CD4-positive, alpha-beta memory T cell (primary cell): ENCODE measurements around the gene PRKD1. TPM values are rescaled to one million over a fixed set of nuclear protein-coding genes. Genes with fewer than 3 reads are reported as not detected.
A peak's percentile ranks its signal among the peaks of the same experiment; 100 is the strongest.

Experiments
- CTCF ChIA-PET: fragments of 350-600 bp; sonication (Branson Sonifier 250); formaldehyde crosslinking; loops from one replicate; lab custom pipeline; 2021; ENCODE audit warnings: inconsistent platforms; ENCODE audit not compliant: partially characterized antibody; lab: Charles Lee
- POLR2A ChIA-PET: fragments of 350-600 bp; sonication (Branson Sonifier 250); formaldehyde crosslinking; loops from one replicate; lab custom pipeline; 2021; ENCODE audit not compliant: partially characterized antibody; lab: Charles Lee
- DNase-seq, 5 donors: peaks; one replicate each; pipeline versions ENCODE4 v3.0.0 to v3.0.0-alpha.2; 2020 to 2022; ENCODE audit warnings: mixed read lengths in 1 of 5
- H3K27ac ChIP-seq: one replicate; pipeline ENCODE4 v1.7.0; 2013; ENCODE audit warnings: low read depth, low read length
- H3K27me3 ChIP-seq: 2 replicates; pipeline ENCODE4 v1.7.0; 2013; ENCODE audit warnings: mild to moderate bottlenecking, low read length, moderate library complexity; ENCODE audit not compliant: insufficient read depth
- H3K36me3 ChIP-seq: 2 replicates; pipeline ENCODE4 v1.7.0; 2013; ENCODE audit warnings: mild to moderate bottlenecking, low read length, moderate library complexity; ENCODE audit not compliant: insufficient read depth
- H3K4me1 ChIP-seq: 2 replicates; pipeline ENCODE4 v1.7.0; 2013; ENCODE audit warnings: mild to moderate bottlenecking, low read length, moderate library complexity; ENCODE audit not compliant: insufficient read depth
- H3K4me3 ChIP-seq, 2 donors: one replicate each; pipeline ENCODE4 v1.7.0; 2013; ENCODE audit warnings: low read length in 2 of 2, mild to moderate bottlenecking in 1 of 2
- H3K9me3 ChIP-seq, 2 donors: one replicate each; pipeline ENCODE4 v1.7.0; 2013; ENCODE audit warnings: low read length in 2 of 2, control low read depth in 1 of 2; ENCODE audit not compliant: control insufficient read depth in 1 of 2
- H3K27ac Mint-ChIP-seq, 7 donors: one replicate each; pipeline ENCODE4 v1.8.0; 2020 to 2021; ENCODE audit warnings: mixed read lengths in 7 of 7, mild to moderate bottlenecking in 6 of 7, inconsistent platforms in 3 of 7, moderate library complexity in 3 of 7
- H3K27me3 Mint-ChIP-seq, 2 donors: one replicate each; pipeline ENCODE4 v1.8.0; 2020 to 2021; ENCODE audit warnings: mixed read lengths in 2 of 2
- H3K36me3 Mint-ChIP-seq, 2 donors: one replicate each; pipeline ENCODE4 v1.8.0; 2020 to 2021; ENCODE audit warnings: mixed read lengths in 2 of 2, inconsistent platforms in 1 of 2, mild to moderate bottlenecking in 1 of 2
- H3K4me1 Mint-ChIP-seq, 4 donors: one replicate each; pipeline ENCODE4 v1.8.0; 2020 to 2021; ENCODE audit warnings: mixed read lengths in 4 of 4, mild to moderate bottlenecking in 1 of 4
- H3K4me3 Mint-ChIP-seq, 8 donors: one replicate each; pipeline ENCODE4 v1.8.0; 2020 to 2021; ENCODE audit warnings: mixed read lengths in 8 of 8, mild to moderate bottlenecking in 7 of 8, moderate library complexity in 6 of 8, inconsistent platforms in 3 of 8
- H3K9me3 Mint-ChIP-seq, 8 donors: one replicate each; pipeline ENCODE4 v1.8.0; 2020 to 2021; ENCODE audit warnings: mixed read lengths in 8 of 8, mild to moderate bottlenecking in 5 of 8, inconsistent platforms in 3 of 8, moderate library complexity in 1 of 8
- intact Hi-C: fragments of 100-400 bp; cut with micrococcal nuclease; formaldehyde crosslinking; loops from one replicate; pipeline ENCODE4 v1.15.1; 2023
- polyA plus RNA-seq, 2 donors: library from polyadenylated mRNA; unstranded; fragments of 300-500 nt; fragmentation: Illumina TruSeq; gene quantifications; one replicate each; pipeline ENCODE4 v1.2.3, GENCODE V29; 2021
- total RNA-seq, 2 experiments: library from RNA; stranded (reverse); gene quantifications; one replicate each; pipeline ENCODE4 v1.2.3, GENCODE V29; 2021

The PRKD1 gene
- total and polyA plus RNA-seq, 4 experiments from 2014 or later = not detected

DNA sequence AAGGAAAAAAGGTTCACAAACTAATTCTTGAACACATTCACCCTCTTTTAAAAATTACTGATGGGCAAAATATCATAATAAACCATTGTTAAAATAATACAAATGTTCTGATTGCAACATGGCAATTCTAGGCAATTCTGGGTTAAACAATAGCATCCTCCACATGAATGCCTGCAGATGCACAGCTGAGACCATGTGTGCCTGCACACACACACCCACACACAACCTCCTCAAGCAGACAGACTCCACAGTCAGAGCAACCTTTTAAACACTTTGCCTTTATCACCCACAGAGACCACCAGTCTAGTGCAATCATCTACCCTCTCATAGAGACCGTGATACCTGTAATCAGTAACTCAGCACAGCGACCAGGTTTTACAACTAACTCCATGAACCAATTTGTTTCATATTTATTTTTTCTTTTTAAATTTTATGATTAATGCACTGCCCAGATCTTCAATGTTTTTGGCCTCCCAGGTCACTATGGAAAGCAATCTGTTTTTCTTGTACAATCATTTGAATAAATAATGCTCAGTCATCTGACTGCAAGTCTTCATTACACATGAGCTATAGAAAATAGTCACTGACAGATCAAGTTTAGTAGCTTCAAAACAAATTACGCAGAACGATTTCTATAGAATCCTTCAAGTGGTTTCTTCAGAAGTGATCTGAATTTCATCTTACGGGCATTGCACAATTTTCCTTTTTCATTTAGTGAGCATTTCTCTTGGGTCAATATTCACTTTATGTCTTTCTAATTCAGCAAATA lies 105.8 kb downstream of the PRKD1 start:
- no peaks in the 10 kb centered on the region for H3K4me1 ChIP-seq
- no peak overlapping the region for H3K4me3 ChIP-seq
- H3K9me3 Mint-ChIP-seq = peaks cover 0 to 6% (median 2%) of the 10 kb centered on the region in 8 donors
- H3K27ac ChIP-seq = no peak overlapping the region
- ChIA-PET CTCF (no interaction called here), POLR2A (no interaction called here)
- no peaks in the 10 kb centered on the region for H3K27me3 Mint-ChIP-seq
- H3K36me3 ChIP-seq = no peaks in the 10 kb centered on the region
- DNase-seq = no peak
- intact Hi-C loops = no loop called here
- no peak overlapping the region for H3K4me3 Mint-ChIP-seq
- H3K27me3 ChIP-seq = no peaks in the 10 kb centered on the region
- H3K27ac Mint-ChIP-seq = peak overlapping the region in 1 of 7 donors; percentile 26
- H3K4me1 Mint-ChIP-seq = no peaks in the 10 kb centered on the region
- no peaks in the 10 kb centered on the region for H3K9me3 ChIP-seq
- H3K36me3 Mint-ChIP-seq = no peaks in the 10 kb centered on the region

DNA sequence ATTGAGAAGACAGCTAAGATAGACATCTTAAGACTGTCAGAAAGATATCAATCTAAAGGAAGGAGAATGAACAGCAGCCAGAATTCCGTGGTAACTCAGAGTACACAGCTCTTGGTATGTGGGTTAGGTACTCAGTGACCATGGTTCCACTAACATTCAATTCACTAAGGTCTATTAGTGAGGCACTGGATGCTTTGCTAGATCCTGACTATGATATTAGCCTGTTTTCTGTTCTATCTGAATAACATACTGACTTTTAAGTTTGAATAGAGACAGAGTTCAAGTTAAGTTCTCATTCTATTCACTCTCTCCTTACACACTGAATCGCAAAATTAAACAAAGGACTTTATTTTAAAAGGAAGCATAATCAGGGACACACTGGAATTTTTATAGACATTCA lies 106.4 kb downstream of the PRKD1 start:
- no peaks in the 10 kb centered on the region for H3K36me3 ChIP-seq
- H3K9me3 ChIP-seq = no peaks in the 10 kb centered on the region
- H3K4me1 ChIP-seq = no peaks in the 10 kb centered on the region
- peaks cover 0 to 6% (median 2%) of the 10 kb centered on the region in 8 donors for H3K9me3 Mint-ChIP-seq
- ChIA-PET POLR2A (no interaction called here), CTCF (no interaction called here)
- intact Hi-C loops = no loop called here
- no peaks in the 10 kb centered on the region for H3K4me1 Mint-ChIP-seq
- H3K27me3 Mint-ChIP-seq = no peaks in the 10 kb centered on the region
- H3K27ac ChIP-seq = no peak overlapping the region
- no peaks in the 10 kb centered on the region for H3K27me3 ChIP-seq
- no peak overlapping the region for H3K4me3 Mint-ChIP-seq
- DNase-seq = no peak
- no peaks in the 10 kb centered on the region for H3K36me3 Mint-ChIP-seq
- no peak overlapping the region for H3K27ac Mint-ChIP-seq
- H3K4me3 ChIP-seq = no peak overlapping the region

DNA sequence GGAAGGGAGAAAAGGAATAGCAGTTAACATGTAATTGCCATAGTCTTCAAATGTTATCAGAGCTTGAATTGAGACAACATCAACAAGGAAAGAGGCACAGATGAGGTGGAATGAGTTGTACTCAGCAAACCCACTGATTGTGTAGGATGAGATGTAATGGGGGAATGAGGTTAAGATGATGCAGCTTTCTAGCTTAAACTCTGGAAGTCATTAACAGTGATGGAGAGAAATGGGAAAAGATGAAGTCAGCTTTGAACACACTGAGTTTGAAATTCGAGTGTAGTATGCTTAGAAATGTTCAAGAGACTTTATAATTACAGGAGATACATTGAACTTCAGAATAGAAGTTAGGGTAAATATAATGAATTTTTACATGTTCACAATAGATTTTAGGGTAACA lies 106.9 kb downstream of the PRKD1 start:
- no peaks in the 10 kb centered on the region for H3K9me3 ChIP-seq
- H3K4me1 Mint-ChIP-seq = no peaks in the 10 kb centered on the region
- no peak overlapping the region for H3K4me3 ChIP-seq
- ChIA-PET POLR2A (no interaction called here), CTCF (no interaction called here)
- no peak for DNase-seq
- H3K27ac ChIP-seq = no peak overlapping the region
- H3K36me3 ChIP-seq = no peaks in the 10 kb centered on the region
- H3K27me3 ChIP-seq = no peaks in the 10 kb centered on the region
- no peaks in the 10 kb centered on the region for H3K4me1 ChIP-seq
- H3K9me3 Mint-ChIP-seq = peaks cover 0 to 6% (median 2%) of the 10 kb centered on the region in 8 donors
- intact Hi-C loops = no loop called here
- H3K4me3 Mint-ChIP-seq = no peak overlapping the region
- H3K27me3 Mint-ChIP-seq = no peaks in the 10 kb centered on the region
- H3K27ac Mint-ChIP-seq = no peak overlapping the region
- no peaks in the 10 kb centered on the region for H3K36me3 Mint-ChIP-seq

DNA sequence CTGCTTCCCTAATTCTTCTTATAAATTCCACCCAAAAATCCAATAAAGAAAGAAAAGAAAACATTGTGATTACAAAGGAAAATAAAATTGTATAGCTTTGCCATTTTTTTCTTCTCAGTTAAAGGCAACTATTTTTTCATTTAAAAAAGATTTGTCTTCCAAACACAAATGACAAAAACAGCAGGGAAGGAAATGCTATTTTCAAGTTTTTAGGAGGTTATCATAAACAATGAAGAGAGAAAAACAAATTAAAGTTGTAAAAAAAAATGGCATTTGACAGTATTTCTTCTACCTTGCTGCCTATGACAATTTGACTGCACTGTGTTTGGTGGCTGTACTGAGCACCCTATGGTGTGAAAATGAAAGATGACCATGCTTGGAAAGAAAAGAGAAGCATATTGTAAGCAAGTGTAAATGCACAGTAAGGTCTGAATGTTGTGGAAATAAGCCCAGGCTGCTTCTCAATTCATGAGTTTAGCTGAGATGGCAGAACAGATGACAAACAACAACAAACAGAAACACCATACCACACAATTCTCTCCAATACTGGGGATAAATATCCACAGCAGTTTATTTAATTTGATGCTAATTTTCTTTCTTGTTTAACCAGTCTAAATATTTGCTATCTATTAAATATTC lies 109.8 kb downstream of the PRKD1 start:
- H3K9me3 ChIP-seq = no peaks in the 10 kb centered on the region
- CTCF ChIA-PET = no interaction called here
- no peak overlapping the region for H3K27ac ChIP-seq
- H3K4me1 ChIP-seq = no peaks in the 10 kb centered on the region
- H3K9me3 Mint-ChIP-seq = peaks cover 0 to 7% (median under 1%) of the 10 kb centered on the region in 8 donors
- no peaks in the 10 kb centered on the region for H3K27me3 ChIP-seq
- intact Hi-C loops = no loop called here
- H3K27ac Mint-ChIP-seq = no peak overlapping the region
- no peak overlapping the region for H3K4me3 ChIP-seq
- no peaks in the 10 kb centered on the region for H3K36me3 Mint-ChIP-seq
- POLR2A ChIA-PET = no interaction called here
- no peak for DNase-seq
- H3K36me3 ChIP-seq = no peaks in the 10 kb centered on the region
- no peaks in the 10 kb centered on the region for H3K4me1 Mint-ChIP-seq
- no peaks in the 10 kb centered on the region for H3K27me3 Mint-ChIP-seq
- no peak overlapping the region for H3K4me3 Mint-ChIP-seq

DNA sequence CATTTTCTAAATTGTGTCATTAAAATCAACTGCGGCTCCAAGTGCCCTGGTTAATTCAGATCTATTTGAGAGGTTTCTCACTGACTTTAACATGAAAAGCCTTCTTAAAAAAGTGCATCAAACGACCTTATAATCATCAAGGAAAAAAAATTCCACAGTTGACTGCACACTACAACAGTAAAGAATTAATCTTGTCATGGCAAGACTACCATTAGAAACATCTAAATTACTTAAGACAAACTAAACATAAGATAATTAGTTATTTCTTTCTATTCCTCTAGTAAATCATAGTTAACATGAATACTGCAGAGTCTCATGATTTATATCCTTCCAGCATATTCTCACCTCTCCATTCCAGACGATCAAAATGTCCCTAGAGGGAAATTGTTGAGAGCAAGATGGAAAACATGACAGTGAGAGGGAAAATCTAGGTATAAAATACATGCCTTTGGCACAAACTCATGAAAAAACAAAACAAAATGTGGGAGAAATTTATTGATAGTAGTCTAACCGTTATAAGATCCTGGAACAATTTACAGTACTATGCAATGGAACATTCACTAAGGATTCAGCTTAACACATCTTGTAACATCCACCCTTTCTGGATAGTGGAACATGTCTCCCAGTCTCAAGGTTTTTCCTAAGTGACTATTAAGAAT lies 112.5 kb downstream of the PRKD1 start:
- Mint-ChIP-seq H3K9me3 (peaks cover 0 to 10% (median 5%) of the 10 kb centered on the region in 8 donors), H3K27ac (no peak overlapping the region), H3K4me1 (no peaks in the 10 kb centered on the region), H3K36me3 (no peaks in the 10 kb centered on the region), H3K4me3 (no peak overlapping the region), H3K27me3 (no peaks in the 10 kb centered on the region)
- no peak for DNase-seq
- no peaks in the 10 kb centered on the region for H3K9me3 ChIP-seq
- H3K27ac ChIP-seq = no peak overlapping the region
- H3K27me3 ChIP-seq = no peaks in the 10 kb centered on the region
- no peaks in the 10 kb centered on the region for H3K4me1 ChIP-seq
- H3K36me3 ChIP-seq = no peaks in the 10 kb centered on the region
- intact Hi-C loops = no loop called here
- no peak overlapping the region for H3K4me3 ChIP-seq
- ChIA-PET CTCF (no interaction called here), POLR2A (no interaction called here)

DNA sequence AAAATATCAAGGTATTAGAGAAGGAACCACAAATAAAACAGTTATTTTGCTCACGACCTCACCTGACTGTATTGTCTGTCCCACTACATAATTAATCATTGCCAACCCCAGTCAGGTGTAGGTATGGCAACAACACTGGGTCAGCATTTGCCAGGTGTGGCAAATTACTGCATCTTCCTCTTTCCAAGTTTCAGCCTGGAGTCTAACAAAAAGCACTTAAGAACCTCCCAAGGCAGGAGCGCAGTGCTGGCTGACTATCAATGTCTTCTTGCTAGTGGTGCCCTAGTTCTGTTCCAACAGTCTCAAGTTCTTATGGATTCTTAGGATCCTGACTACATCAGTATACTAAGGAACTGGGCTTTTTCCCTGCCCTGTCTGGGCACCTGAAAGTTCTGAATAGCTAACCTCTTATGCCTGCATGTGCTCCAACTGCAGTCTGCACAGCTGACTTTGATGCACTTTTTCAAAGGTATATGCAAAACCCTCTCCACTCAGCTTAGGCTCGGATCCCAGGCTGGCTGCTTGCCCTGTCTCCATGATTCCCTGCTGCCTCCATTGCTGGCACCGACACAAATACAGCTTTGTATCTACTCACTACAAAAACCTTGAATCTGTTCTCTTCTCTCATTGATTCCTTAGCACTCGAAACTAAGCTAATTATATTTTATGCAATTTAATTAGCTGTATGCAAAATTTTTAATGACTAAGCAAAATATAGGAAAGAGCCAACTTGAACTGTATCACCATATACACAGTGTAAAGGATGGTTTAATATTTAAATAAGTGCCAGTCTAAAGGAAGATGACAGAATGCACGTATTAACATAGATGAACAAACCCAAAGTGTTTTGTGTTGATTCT lies 113.3 kb downstream of the PRKD1 start:
- Mint-ChIP-seq H3K27me3 (no peaks in the 10 kb centered on the region), H3K4me3 (no peak overlapping the region), H3K4me1 (no peaks in the 10 kb centered on the region), H3K36me3 (no peaks in the 10 kb centered on the region), H3K27ac (no peak overlapping the region), H3K9me3 (peaks cover 0 to 10% (median 6%) of the 10 kb centered on the region in 8 donors)
- H3K36me3 ChIP-seq = no peaks in the 10 kb centered on the region
- intact Hi-C loops = no loop called here
- no peaks in the 10 kb centered on the region for H3K9me3 ChIP-seq
- no peak for DNase-seq
- H3K27ac ChIP-seq = no peak overlapping the region
- ChIA-PET POLR2A (no interaction called here), CTCF (no interaction called here)
- no peak overlapping the region for H3K4me3 ChIP-seq
- no peaks in the 10 kb centered on the region for H3K4me1 ChIP-seq
- no peaks in the 10 kb centered on the region for H3K27me3 ChIP-seq

DNA sequence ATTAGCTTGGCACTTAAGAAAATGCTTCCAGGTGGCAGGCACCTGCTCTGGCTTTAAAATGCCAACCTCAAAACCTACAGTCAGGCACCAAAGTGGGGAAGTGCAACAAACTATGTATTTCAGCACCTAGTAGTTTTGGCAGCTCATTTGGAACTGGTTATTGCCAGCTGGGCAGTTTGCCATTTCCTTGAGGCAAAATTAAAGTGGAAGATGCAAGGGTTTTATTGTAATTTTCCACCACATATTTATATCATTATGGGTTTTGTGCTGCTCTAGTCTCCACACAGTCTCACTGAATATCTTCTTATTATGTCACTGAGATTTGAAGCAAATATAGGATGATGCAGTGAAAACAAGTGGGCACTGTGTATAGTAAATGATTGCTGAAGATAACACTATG lies 117.0 kb downstream of the PRKD1 start:
- Mint-ChIP-seq H3K36me3 (no peaks in the 10 kb centered on the region), H3K9me3 (peaks cover under 1 to 23% (median 8%) of the 10 kb centered on the region in 8 donors), H3K27me3 (no peaks in the 10 kb centered on the region), H3K4me3 (no peak overlapping the region), H3K4me1 (no peaks in the 10 kb centered on the region), H3K27ac (no peak overlapping the region)
- no peak overlapping the region for H3K27ac ChIP-seq
- no peak for DNase-seq
- H3K4me3 ChIP-seq = no peak overlapping the region
- ChIA-PET CTCF (no interaction called here), POLR2A (no interaction called here)
- no peaks in the 10 kb centered on the region for H3K9me3 ChIP-seq
- H3K36me3 ChIP-seq = no peaks in the 10 kb centered on the region
- no peaks in the 10 kb centered on the region for H3K4me1 ChIP-seq
- no peaks in the 10 kb centered on the region for H3K27me3 ChIP-seq
- intact Hi-C loops = no loop called here
